Breast epithelium (tissue), 4 donors: ENCODE measurements around the gene FBLL1. TPM values are rescaled to one million over a fixed set of nuclear protein-coding genes. Genes with fewer than 3 reads are reported as not detected.

ENCODE experiments used
- DNase-seq, 2 donors: peaks; one replicate each; pipeline ENCODE4 v3.0.0-alpha.2; 2019; ENCODE audit warnings: low spot score in 2 of 2
- H3K27ac ChIP-seq, 2 donors: fragments of 200-600 bp; sonication (generic) in 1 of 2; one replicate each; pipeline ENCODE4 v1.5.1; 2016 to 2019; ENCODE audit warnings: mild to moderate bottlenecking in 1 of 2
- H3K27me3 ChIP-seq, 2 donors: fragments of 200-600 bp; sonication (generic) in 1 of 2; one replicate each; pipeline versions ENCODE4 v1.5.1 to v1.6.0; 2017 to 2019; ENCODE audit warnings: control low read depth in 1 of 2, mild to moderate bottlenecking in 1 of 2
- H3K36me3 ChIP-seq: fragments of 200-600 bp; one replicate; pipeline ENCODE4 v1.5.1; 2019
- H3K4me1 ChIP-seq, 2 donors: fragments of 200-600 bp; sonication (generic); one replicate each; pipeline ENCODE4 v1.5.1; 2016 to 2019; ENCODE audit warnings: control low read depth in 1 of 2
- H3K4me3 ChIP-seq, 3 donors: fragments of 200-600 bp; sonication (generic); 1 replicate in 2 of 3; 2 replicates in 1 of 3; pipeline ENCODE4 v1.5.1; 2016 to 2019; ENCODE audit warnings: mild to moderate bottlenecking in 3 of 3, moderate library complexity in 2 of 3
- H3K9me3 ChIP-seq, 2 donors: fragments of 200-600 bp; sonication (generic) in 1 of 2; one replicate each; pipeline ENCODE4 v1.5.1; 2016 to 2019; ENCODE audit warnings: control low read depth in 1 of 2
- POLR2A ChIP-seq: fragments of 450-650 bp; IDR thresholded peaks from one replicate; pipeline ENCODE4 v1.6.1; 2016; ENCODE audit warnings: antibody characterized with exemption, mild to moderate bottlenecking, moderate library complexity
- POLR2AphosphoS5 ChIP-seq, 3 donors: sonication (generic); formaldehyde crosslinking; IDR thresholded peaks; one replicate each; pipeline ENCODE4 v1.6.1; 2017; ENCODE audit warnings: antibody characterized with exemption in 3 of 3
- intact Hi-C: fragments of 100-400 bp; cut with DNase I; formaldehyde crosslinking; loops from one replicate; pipeline ENCODE4 v1.15.1; 2023; ENCODE audit warnings: low total_unique reads
- total RNA-seq, 3 donors: library from RNA; depleted of rRNA; stranded (reverse); fragments of >200 nt; gene quantifications; one replicate each; pipeline ENCODE4 v1.1.0, GENCODE V29; 2016
- TF ChIP-seq, protein P1 (sequence below), 3 donors: fragments of 450-650 bp; IDR thresholded peaks; one replicate each; pipeline ENCODE4 v1.5.1; 2016 to 2017; ENCODE audit warnings: antibody characterized with exemption in 3 of 3, mild to moderate bottlenecking in 3 of 3, moderate library complexity in 3 of 3

The FBLL1 gene
- total RNA-seq, 3 donors from 2014 or later, result 0.32 to 1.6 (median 0.33) TPM

DNA sequence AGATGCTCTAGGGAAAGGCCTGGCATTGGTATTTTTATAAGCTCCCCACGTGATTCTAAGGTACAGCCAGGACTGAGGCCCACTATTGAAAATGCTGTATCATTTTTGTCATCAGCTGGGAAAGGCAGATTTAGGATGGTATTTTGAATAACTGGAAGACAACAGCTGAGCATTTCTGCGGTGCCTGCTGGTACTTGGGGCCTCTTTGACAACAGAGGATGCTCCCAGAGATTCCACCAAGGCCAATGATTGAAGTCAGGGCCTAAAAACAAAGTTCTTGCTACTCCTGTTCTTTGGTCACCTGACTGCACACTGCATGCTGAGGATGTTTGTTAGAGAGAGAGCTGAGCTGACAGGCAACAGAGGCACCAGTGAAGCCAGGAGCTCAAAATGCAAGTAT lies 8.1 kb downstream of the FBLL1 start:
- H3K36me3 ChIP-seq, result no peaks in the 10 kb centered on the region
- no peak overlapping the region for H3K4me3 ChIP-seq
- no peak overlapping the region for H3K27ac ChIP-seq
- H3K4me1 ChIP-seq, result no peaks in the 10 kb centered on the region
- H3K27me3 ChIP-seq, result no peaks in the 10 kb centered on the region
- intact Hi-C loops, result no loop called here
- H3K9me3 ChIP-seq, result no peaks in the 10 kb centered on the region
- DNase-seq, result no peak
- TF ChIP-seq POLR2AphosphoS5 (IDR thresholded peaks at IDR 0.05) (no peak), POLR2A (no peak)
- TF ChIP-seq, protein P1, sequence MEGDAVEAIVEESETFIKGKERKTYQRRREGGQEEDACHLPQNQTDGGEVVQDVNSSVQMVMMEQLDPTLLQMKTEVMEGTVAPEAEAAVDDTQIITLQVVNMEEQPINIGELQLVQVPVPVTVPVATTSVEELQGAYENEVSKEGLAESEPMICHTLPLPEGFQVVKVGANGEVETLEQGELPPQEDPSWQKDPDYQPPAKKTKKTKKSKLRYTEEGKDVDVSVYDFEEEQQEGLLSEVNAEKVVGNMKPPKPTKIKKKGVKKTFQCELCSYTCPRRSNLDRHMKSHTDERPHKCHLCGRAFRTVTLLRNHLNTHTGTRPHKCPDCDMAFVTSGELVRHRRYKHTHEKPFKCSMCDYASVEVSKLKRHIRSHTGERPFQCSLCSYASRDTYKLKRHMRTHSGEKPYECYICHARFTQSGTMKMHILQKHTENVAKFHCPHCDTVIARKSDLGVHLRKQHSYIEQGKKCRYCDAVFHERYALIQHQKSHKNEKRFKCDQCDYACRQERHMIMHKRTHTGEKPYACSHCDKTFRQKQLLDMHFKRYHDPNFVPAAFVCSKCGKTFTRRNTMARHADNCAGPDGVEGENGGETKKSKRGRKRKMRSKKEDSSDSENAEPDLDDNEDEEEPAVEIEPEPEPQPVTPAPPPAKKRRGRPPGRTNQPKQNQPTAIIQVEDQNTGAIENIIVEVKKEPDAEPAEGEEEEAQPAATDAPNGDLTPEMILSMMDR (IDR thresholded peaks at IDR 0.05), result no peak

DNA sequence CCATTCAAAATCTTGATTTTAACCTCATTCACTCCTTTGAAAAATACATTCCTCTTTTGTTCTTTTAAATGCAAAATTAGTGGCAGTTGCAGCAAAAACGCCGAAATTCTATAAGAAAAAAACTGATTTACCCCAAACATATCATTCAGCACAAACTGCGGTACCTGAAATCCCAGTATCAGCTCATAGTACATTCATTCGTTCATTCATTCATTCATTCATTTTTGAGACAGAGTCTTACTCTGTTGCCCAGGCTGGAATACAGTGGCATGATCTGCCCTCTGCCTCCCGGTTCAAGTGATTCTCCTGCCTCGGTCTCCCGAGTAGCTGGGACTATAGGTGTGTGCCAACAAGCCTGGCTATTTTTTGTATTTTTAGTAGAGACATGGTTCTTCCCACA lies 20.4 kb downstream of the FBLL1 start:
- H3K4me3 ChIP-seq, result no peak overlapping the region
- H3K27ac ChIP-seq, result no peak overlapping the region
- no peaks in the 10 kb centered on the region for H3K4me1 ChIP-seq
- H3K27me3 ChIP-seq, result no peaks in the 10 kb centered on the region
- intact Hi-C loops, result no loop called here
- DNase-seq, result no peak
- TF ChIP-seq POLR2AphosphoS5 (IDR thresholded peaks at IDR 0.05) (no peak), POLR2A (no peak)
- TF ChIP-seq, protein P1 (IDR thresholded peaks at IDR 0.05), result no peak
- H3K36me3 ChIP-seq, result no peaks in the 10 kb centered on the region
- H3K9me3 ChIP-seq, result no peaks in the 10 kb centered on the region

DNA sequence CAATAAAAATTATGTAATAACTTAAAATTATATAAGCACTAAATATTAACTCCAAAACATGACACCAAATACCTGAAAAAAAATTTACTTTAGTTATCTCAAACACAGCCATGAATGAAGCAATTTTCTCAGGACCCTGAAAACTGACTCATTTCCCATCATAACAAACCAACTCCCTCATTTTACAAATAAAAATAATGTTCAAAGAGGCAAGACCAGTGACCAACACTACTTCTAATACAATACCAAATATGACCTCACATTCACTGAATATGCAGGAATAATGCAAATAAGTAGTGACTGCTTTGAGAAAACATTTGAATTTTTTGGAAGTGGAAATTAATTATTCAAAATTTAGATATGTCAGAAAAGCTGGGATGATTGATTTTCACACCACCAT lies 21.6 kb downstream of the FBLL1 start:
- TF ChIP-seq POLR2AphosphoS5 (IDR thresholded peaks at IDR 0.05) (no peak), POLR2A (no peak)
- TF ChIP-seq, protein P1 (IDR thresholded peaks at IDR 0.05), result no peak
- Histone ChIP-seq H3K27ac (no peak overlapping the region), H3K9me3 (no peaks in the 10 kb centered on the region), H3K27me3 (no peaks in the 10 kb centered on the region), H3K4me1 (no peaks in the 10 kb centered on the region), H3K36me3 (no peaks in the 10 kb centered on the region), H3K4me3 (no peak overlapping the region)
- intact Hi-C loops, result no loop called here
- DNase-seq, result no peak

DNA sequence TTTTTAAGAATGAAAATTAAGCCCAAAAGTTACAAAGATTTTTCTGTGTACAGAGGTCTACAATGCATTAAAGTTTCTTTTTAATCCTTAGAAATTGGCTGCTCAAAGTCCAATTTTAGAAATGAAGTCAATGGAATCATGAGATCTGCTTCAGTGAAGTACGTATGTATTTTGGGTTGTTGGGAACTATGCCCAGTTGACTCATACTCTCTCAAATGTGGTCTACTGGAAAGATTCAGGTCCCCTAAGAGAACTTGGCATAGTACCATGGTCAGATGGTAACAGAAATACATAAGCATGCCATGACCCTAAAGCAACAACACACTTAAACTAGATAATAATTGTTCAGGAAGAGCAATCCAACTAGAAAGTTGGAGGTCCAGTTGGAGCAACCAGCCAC lies 23.0 kb downstream of the FBLL1 start:
- no peaks in the 10 kb centered on the region for H3K9me3 ChIP-seq
- H3K4me1 ChIP-seq, result no peaks in the 10 kb centered on the region
- H3K36me3 ChIP-seq, result no peaks in the 10 kb centered on the region
- TF ChIP-seq POLR2AphosphoS5 (IDR thresholded peaks at IDR 0.05), result no peak
- TF ChIP-seq, protein P1 (IDR thresholded peaks at IDR 0.05), result no peak
- TF ChIP-seq POLR2A, result no peak
- intact Hi-C loops, result no loop called here
- H3K27me3 ChIP-seq, result no peaks in the 10 kb centered on the region
- DNase-seq, result no peak
- no peak overlapping the region for H3K27ac ChIP-seq
- H3K4me3 ChIP-seq, result no peak overlapping the region

DNA sequence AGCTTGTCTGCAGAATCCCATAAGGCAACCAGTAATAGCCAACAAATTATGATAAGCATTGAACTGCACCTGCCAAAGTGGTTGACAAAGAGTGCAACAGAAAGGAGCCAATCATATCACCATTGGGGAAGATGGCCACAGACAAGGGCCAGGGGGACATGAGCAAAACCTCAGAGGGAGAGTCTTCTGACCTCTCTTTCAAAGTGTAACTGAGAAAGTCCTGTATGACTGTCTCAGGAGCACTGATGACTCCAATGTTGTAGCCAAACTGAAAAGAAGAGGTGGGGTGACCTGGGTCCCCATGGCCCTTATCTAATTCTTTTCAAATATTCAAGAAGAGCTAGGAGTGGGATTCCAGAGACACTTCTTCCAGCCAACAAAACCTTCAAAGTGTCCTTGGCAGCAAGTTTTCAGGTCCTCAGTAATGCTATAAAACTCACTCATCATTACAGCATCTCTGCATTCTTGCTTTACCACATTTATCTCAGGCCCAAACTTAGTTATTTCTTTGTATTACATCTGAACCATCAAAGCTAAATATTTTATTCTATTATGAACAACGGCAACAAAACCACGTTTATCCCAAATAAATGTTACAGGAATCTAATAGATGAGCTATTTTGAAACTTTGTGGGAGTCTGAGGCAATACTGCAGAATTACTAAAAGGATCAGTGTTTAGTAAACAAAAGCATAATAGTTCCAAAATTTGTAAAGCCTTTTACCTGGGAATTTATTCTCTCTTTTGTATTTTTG lies 24.4 kb downstream of the FBLL1 start:
- no peak for DNase-seq
- no peaks in the 10 kb centered on the region for H3K4me1 ChIP-seq
- intact Hi-C loops, result no loop called here
- H3K4me3 ChIP-seq, result no peak overlapping the region
- H3K27ac ChIP-seq, result no peak overlapping the region
- H3K9me3 ChIP-seq, result no peaks in the 10 kb centered on the region
- no peaks in the 10 kb centered on the region for H3K36me3 ChIP-seq
- H3K27me3 ChIP-seq, result no peaks in the 10 kb centered on the region
- TF ChIP-seq POLR2AphosphoS5 (IDR thresholded peaks at IDR 0.05) (no peak), POLR2A (no peak)
- TF ChIP-seq, protein P1 (IDR thresholded peaks at IDR 0.05), result no peak
